ENCODE data around the gene TAP1.

- no peak for TF ChIP-seq POLR2AphosphoS5 (IDR thresholded peaks at IDR 0.05; ENCODE audit: borderline replicate concordance, low read depth, low read length)
- TF ChIP-seq EZH2 (IDR thresholded peaks at IDR 0.05) = no peak
Measured at GRCh38 chr6:32867022-32867477, 13.5 kb upstream of the TAP1 start.
